ENCODE results near the gene AKAP13.

The AKAP13 gene

GRCh38 chr15:85351965-85352364 is 28.4 kb upstream of the AKAP13 start:
- no peak for TF ChIP-seq GATA2 (IDR thresholded peaks at IDR 0.05; ENCODE audit: low read depth, low read length)
- no peak for TF ChIP-seq GATA3 (IDR thresholded peaks at IDR 0.05; ENCODE audit: low read depth, low read length)

- no peak for TF ChIP-seq GATA3 (IDR thresholded peaks at IDR 0.05; ENCODE audit: low read depth, low read length)
- no peak for TF ChIP-seq GATA2 (IDR thresholded peaks at IDR 0.05; ENCODE audit: low read depth, low read length)
These were observed 26.9 kb upstream of the AKAP13 start for GRCh38 chr15:85353516-85353915.

GRCh38 chr15:85354461-85354860 is 25.9 kb upstream of the AKAP13 start:
- TF ChIP-seq GATA3 (IDR thresholded peaks at IDR 0.05; ENCODE audit: low read depth, low read length) = no peak
- TF ChIP-seq GATA2 (IDR thresholded peaks at IDR 0.05; ENCODE audit: low read depth, low read length) = no peak

DNA sequence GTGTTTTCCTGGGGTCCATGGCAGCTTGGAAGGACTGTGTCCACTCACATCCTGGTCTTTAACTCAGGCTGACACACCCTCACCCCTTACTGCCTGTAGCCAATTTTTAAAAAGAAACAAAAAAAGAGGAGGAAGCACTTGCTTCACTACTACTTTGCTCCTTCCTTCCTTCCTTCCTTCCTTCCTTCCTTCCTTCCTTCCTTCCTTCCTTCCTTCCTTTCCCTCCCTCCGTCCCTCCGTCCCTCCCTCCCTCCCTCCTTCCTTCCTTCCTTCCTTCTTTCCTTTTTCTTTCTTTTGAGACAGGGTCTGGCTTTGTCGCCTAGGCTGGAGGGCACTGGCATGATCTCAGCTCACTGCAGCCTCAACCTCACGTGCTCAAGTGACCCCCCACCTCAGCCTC is 25.5 kb upstream of the AKAP13 start:
- TF ChIP-seq GATA2 (IDR thresholded peaks at IDR 0.05; ENCODE audit: low read depth, low read length) = no peak
- TF ChIP-seq GATA3 (IDR thresholded peaks at IDR 0.05; ENCODE audit: low read depth, low read length) = no peak

GRCh38 chr15:85356276-85356675 is 24.1 kb upstream of the AKAP13 start:
- no peak for TF ChIP-seq GATA3 (IDR thresholded peaks at IDR 0.05; ENCODE audit: low read depth, low read length)
- no peak for TF ChIP-seq GATA2 (IDR thresholded peaks at IDR 0.05; ENCODE audit: low read depth, low read length)

GRCh38 chr15:85361323-85361722 is 19.1 kb upstream of the AKAP13 start:
- no peak for TF ChIP-seq GATA3 (IDR thresholded peaks at IDR 0.05; ENCODE audit: low read depth, low read length)
- no peak for TF ChIP-seq GATA2 (IDR thresholded peaks at IDR 0.05; ENCODE audit: low read depth, low read length)

DNA sequence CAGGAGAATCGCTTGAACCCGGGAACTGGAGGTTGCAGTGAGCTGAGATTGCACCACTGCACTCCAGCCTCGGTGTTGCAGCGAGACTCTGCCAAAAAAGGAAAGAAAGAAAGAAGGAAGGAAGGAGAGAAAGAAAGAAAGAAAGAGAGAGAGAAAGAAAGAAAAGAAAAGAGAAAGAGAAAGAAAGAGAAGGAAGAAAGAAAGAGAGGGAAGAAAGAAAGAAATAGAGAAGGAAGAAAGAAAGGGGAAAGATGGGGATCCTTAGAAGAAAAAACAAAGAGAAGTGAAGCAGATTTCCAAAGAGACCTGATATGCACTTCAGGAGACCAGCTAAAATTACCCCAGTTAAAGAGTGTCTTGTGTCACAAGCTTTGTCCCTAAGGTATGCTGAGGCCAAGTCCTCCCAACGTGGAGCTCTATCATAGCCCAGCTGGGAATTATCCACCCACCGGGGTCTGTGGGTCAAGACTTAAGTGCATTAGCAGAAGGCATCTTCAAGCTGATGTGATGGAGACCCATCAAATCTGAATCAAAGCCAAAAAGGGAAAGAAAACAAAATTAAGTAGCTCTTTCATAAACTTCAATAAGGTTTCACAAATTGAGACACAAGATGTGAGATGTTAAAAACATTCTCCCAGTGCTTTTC is 17.8 kb upstream of the AKAP13 start:
- TF ChIP-seq GATA3 (IDR thresholded peaks at IDR 0.05; ENCODE audit: low read depth, low read length) = no peak

DNA sequence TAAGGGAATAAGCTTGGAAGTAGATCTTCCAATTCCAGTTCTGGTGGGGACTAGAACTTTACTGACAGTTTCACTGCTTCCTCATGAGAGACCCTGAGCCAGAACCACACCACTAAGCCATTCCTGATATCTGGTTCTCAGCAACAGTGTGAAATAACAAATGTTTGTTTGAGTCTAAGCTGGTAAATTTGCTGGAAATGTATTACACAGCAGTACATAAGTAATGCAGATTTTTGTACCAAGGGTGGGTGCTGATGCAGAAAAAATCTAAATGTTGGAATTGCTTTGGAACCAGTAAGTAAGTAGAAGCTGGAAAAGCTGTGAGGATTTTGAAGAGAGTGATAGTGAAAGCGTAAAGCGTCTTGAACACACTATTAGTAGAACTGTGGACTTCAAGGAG is 14.4 kb upstream of the AKAP13 start:
- no peak for TF ChIP-seq GATA3 (IDR thresholded peaks at IDR 0.05; ENCODE audit: low read depth, low read length)
- TF ChIP-seq GATA2 (IDR thresholded peaks at IDR 0.05; ENCODE audit: low read depth, low read length) = no peak

- TF ChIP-seq GATA3 (IDR thresholded peaks at IDR 0.05; ENCODE audit: low read depth, low read length) (no peak), GATA2 (IDR thresholded peaks at IDR 0.05; ENCODE audit: low read depth, low read length) (no peak)
These were observed 12.7 kb upstream of the AKAP13 start for GRCh38 chr15:85367741-85368140.

DNA sequence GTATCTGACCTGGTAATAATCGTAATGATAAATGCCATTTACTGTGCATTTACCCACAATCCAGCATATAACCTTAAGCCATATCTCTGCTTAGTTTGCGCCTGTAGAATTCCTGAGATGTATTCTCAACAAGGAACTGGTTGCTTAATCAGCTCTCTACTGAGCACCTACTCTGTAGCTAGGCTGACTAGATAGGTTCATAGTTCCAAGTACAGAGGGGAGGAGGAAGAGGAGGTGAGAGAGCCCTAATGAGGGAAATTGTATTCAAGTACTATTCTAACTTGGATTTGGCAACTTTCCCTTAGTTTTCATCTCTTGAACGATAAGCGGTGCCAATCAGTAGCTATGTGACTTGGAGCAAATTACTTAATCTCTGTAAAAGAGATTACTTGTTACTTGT is 5.6 kb upstream of the AKAP13 start:
- TF ChIP-seq GATA2 (IDR thresholded peaks at IDR 0.05; ENCODE audit: low read depth, low read length) (no peak), GATA3 (IDR thresholded peaks at IDR 0.05; ENCODE audit: low read depth, low read length) (no peak)

DNA sequence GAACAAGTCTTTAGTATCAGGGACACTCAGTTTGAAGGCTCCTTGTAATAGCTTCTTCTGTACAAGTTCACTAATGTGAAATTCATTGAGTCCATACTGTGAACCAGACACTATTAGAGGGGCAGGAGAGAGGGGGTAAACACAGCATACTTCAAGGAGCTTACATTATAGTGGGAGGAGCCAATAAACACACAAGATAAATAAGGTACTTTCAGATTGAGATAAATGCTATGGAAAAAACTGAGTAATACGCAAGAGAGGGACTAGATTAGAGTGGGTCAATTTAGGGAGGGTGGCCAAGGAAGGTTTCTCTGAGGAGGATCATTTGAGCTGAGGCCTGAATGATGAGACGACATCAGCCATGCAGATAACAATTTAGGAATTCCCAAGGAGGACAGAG is 3.1 kb upstream of the AKAP13 start:
- no peak for TF ChIP-seq GATA2 (IDR thresholded peaks at IDR 0.05; ENCODE audit: low read depth, low read length)
- no peak for TF ChIP-seq GATA3 (IDR thresholded peaks at IDR 0.05; ENCODE audit: low read depth, low read length)

DNA sequence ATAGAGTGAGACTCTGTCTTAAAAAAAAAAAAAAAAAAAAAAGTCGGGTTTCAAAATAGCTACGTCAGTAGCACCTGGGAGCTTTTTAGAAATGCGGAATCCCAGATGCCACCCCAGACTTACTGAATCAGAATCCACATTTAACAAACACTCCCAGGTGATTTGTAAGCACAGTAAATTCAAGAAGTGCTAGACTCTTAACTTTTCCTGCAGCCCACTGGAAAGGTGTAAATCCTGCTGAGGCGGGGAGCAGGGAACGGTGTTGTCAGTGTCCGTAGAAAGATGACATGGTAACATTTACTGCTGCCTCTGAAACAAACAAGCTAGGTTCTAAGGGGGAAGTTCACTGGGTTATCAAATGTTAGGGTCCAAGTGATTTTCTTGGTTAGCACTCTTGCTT is 2.4 kb upstream of the AKAP13 start:
- TF ChIP-seq GATA3 (IDR thresholded peaks at IDR 0.05; ENCODE audit: low read depth, low read length) (no peak), GATA2 (IDR thresholded peaks at IDR 0.05; ENCODE audit: low read depth, low read length) (no peak)

DNA sequence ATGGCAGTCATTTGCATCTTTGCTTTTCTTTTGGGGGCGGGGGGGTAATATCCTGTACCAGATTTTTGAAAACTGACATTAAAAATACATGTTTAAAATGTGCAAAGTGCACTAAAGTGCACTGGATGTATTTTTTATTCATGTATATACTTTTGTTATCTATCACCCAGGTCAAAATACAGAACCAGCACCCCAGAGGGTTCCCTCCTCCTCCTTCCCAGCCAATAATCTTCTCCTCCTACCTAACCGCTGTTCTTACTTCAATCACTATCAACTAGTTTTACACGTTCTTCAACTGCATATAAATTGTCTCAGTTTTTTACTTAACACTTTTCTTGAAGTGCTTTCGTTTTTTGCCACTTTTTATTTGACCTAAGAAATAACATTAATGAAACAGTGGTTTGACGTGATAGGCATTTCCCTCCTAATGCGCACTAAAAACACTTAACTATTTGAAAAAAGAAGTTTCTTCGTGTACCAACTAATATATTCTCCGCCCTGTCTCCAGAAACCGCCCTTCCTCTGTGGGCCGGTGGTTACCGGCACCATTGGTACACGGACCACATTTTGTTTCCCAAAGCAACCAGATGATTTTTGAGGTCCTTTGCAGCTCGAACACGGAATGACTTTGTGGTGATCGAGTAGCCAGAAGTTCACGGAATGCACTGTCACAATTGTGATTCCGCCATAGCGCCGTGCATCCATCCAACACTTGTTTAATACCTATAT is 836 bp upstream of the AKAP13 start:
- no peak for TF ChIP-seq GATA3 (IDR thresholded peaks at IDR 0.05; ENCODE audit: low read depth, low read length)
- no peak for TF ChIP-seq GATA2 (IDR thresholded peaks at IDR 0.05; ENCODE audit: low read depth, low read length)

DNA sequence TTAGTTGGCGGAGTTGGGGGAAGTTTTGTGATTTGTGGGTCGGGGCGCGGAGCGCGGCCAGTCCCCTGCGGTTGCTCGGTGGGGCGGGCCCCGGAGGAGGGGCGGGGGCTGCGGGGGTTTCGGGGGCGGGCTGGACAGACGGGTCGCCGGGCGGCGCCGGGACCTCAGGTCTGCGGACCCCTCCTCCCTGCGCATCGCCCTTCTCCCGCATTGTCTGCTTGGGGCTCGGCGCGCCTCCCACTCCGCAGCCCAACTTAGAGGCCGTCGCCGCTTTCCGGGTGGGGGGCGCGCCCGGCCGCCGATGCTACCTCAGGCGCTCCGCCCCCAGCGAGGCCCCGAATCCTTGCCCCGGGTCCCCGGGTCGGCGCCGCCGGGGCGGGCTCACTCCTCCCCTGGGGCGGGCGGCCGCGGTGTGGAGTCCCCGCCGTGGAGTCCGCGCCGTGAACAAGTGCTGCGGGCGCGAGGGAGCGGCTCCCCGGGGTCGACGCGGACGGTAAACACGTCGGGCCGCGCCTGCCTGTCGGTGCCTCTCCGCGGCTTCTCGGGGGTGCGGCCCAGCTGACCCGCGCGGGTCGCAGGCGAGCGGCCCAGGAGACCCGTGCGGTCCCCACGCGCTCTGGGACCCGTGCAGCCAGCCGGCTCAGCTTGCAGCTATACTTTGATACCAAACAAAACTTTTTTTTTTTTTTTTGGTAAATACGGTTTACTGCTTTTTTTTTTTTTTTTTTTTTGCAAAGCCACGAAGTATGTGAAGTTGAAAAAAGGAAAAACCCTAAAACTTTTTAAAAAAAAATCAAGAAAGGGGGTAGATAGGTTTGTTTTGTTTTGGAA is 624 bp downstream of the AKAP13 start:
- TF ChIP-seq GATA3 (IDR thresholded peaks at IDR 0.05; ENCODE audit: low read depth, low read length) = no peak
- no peak for TF ChIP-seq GATA2 (IDR thresholded peaks at IDR 0.05; ENCODE audit: low read depth, low read length)
